Activated naive CD4-positive, alpha-beta T cell treated with Interleukin-2 at 50 U/mL for 16 hours (primary cell): ENCODE results near the gene TMOD2.

Experiments used
- DNase-seq: peaks from one replicate; pipeline ENCODE4 v3.0.0-alpha.2; 2020

Gene TMOD2

GRCh38 chr15:51828621-51829375 is 77.4 kb downstream of the TMOD2 start:
- no peak for DNase-seq

GRCh38 chr15:51829376-51830275 is 78.2 kb downstream of the TMOD2 start, which contains the start of gene TMOD3:
Gene TMOD3 (plus strand): TSS chr15:51829653. CDS start chr15:51862885, 33,232 bp downstream.
- DNase-seq, result peak; percentile 93

- no peak for DNase-seq
Observed at GRCh38 chr15:51830276-51830806, 78.9 kb downstream of the TMOD2 start.

GRCh38 chr15:51833772-51834171 is 82.4 kb downstream of the TMOD2 start:
- DNase-seq, result no peak

- DNase-seq, result no peak
Observed at GRCh38 chr15:51837792-51838251, 86.4 kb downstream of the TMOD2 start.

GRCh38 chr15:51838270-51838669 is 86.9 kb downstream of the TMOD2 start:
- DNase-seq, result no peak

DNA sequence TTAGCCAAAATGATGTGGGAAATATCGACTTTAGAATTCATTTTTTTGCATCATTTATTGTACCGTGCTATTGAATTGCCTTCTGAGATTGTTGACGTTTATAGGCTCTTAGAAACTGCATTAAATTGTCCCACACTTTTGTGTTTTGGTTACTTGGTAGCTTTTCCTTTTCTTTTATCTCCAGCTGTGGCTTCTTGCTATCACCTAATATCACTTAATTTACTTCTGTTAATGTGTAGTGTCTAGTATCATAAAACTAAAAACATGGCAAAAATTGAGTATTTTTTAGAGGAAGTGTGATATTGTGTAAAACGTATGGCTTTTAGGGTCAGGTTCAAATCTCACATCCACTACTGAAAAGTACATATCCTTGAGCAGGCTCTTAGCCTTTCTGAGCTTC is 89.3 kb downstream of the TMOD2 start:
- DNase-seq, result no peak

DNA sequence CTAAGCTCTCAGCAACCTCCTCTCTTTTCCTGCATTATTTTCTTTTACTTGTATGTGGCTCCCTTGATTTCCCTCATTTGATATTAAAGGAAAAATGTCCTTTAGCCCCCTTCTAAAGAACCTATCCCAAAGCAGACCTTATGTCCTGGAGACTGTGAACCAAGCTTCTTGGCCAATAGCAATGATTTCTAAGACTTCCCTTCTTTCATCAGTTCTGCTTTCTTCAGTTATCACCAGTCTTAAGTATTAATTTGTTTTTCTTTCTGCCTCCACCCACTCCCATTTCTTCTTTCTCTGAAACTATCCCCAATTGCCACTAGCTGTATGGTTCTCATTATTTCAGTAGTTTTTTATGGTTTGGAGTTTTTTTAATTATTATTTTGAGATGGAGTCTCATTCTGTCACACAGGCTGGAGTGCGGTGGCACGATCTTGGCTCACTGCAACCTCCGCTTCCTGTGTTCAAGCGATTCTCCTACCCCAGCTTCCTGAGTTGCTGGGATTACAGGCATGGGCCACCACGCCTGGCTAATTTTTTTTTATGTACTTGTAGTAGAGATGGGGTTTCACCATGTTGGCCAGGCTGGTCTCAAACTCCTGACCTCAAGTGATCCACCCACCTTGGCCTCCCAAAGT is 90.1 kb downstream of the TMOD2 start:
- no peak for DNase-seq

GRCh38 chr15:51842265-51842664 is 90.9 kb downstream of the TMOD2 start:
- DNase-seq, result no peak

- peak; percentile 19 for DNase-seq
Observed at GRCh38 chr15:51842852-51843737, 91.7 kb downstream of the TMOD2 start.

- DNase-seq, result no peak
Observed at GRCh38 chr15:51844747-51845426, 93.5 kb downstream of the TMOD2 start.

DNA sequence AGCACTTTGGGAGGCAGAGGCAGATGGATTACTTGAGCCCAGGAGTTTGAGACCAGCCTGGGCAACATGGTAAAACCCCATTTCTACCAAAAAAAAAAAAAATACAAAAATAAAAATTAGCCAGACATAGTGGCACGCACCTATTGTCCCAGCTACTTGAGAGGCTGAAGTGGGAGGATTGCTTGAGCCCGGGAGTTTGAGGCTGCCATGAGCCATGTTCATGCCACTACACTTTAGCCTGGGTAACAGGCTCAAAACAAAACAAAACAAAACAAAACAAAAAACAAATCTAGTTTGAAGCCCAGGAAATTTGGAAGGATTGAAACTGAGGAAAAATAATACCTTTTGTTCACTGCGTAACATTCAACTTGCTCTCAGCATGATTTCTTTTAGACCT is 94.7 kb downstream of the TMOD2 start:
- DNase-seq, result no peak

GRCh38 chr15:51846463-51847230 is 95.2 kb downstream of the TMOD2 start:
- no peak for DNase-seq

- no peak for DNase-seq
Observed at GRCh38 chr15:51848811-51849210, 97.4 kb downstream of the TMOD2 start.

DNA sequence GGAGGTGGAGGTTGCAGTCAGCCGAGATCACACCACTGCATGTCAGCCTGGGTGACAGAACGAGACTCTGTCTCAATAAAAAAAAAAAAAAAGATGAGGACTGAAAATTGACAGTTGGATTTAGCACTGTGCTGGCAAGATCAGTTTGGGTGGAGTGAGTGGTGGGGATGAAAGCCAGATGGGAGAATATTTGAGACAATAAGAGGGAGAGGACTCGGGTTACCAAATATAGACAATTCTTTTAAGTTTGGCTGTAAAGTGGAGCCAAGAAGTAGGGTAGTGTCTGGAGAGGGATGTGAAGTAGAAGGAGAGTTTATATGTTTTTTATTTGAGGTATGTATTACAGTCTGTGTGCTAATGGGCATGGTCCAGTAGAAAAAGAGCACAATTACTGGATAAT is 98.5 kb downstream of the TMOD2 start:
- no peak for DNase-seq

- no peak for DNase-seq
Observed at GRCh38 chr15:51853998-51854397, 102.6 kb downstream of the TMOD2 start.

DNA sequence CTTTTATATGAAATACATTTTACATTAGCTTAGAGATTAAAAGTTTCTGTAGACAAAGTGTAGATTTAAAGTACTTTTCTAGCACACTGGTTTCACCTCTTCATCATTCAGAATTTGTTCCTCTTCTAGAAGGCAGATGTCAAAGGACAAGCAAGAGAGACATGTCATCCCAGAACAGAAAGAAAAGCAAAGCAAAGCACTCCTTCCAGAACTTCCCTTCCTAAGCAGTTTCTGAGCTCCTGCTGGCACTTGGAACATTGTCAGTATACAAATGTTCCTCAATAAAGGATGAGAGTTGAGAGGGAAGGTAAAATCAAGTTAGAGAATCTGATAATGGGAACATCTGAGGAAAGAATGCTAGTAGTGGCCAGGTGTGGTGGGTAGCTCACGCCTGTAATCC is 104.2 kb downstream of the TMOD2 start:
- no peak for DNase-seq

GRCh38 chr15:51856714-51857380 is 105.5 kb downstream of the TMOD2 start:
- DNase-seq, result no peak

- peak; percentile 65 for DNase-seq
Observed at GRCh38 chr15:51861557-51862359, 110.4 kb downstream of the TMOD2 start.
